GM20431 (cell line): ENCODE data around the gene DUSP28.
"Not testable (repeated sequence)": the region's sequence is repeated elsewhere in the genome, so short reads cannot be mapped to it uniquely, and the experiment has no call there.

Experiments used
- in situ Hi-C: fragments of 300-500 bp; cut with MseI, MboI; formaldehyde crosslinking; loops from one replicate; pipeline ENCODE4 v1.15.0; 2020; ENCODE audit warnings: low sequenced_read_pairs; ENCODE audit not compliant: unreplicated experiment

The DUSP28 gene

GRCh38 chr2:240525802-240526201 is 34.4 kb upstream of the DUSP28 start:
- in situ Hi-C loops, result no loop called here

- in situ Hi-C loops, result no loop called here
These were observed 33.6 kb upstream of the DUSP28 start for GRCh38 chr2:240526521-240526920.

- in situ Hi-C loops, result no loop called here
These were observed 32.9 kb upstream of the DUSP28 start for GRCh38 chr2:240527153-240527750.

- in situ Hi-C loops, result no loop called here
These were observed 31.6 kb upstream of the DUSP28 start for GRCh38 chr2:240528406-240529040.

GRCh38 chr2:240529344-240529999 is 30.7 kb upstream of the DUSP28 start:
- in situ Hi-C loops, result no loop called here

- in situ Hi-C loops, result no loop called here
These were observed 30.0 kb upstream of the DUSP28 start for GRCh38 chr2:240530181-240530580.

- in situ Hi-C loops, result no loop called here
These were observed 29.1 kb upstream of the DUSP28 start for GRCh38 chr2:240531038-240531437.

GRCh38 chr2:240532031-240532775 is 28.0 kb upstream of the DUSP28 start:
- in situ Hi-C loops, result no loop called here

- in situ Hi-C loops, result no loop called here
These were observed 22.0 kb upstream of the DUSP28 start for GRCh38 chr2:240538031-240538780.

- in situ Hi-C loops, result not testable (repeated sequence)
These were observed 21.1 kb upstream of the DUSP28 start for GRCh38 chr2:240539101-240539500.

GRCh38 chr2:240539906-240540305 is 20.3 kb upstream of the DUSP28 start:
- in situ Hi-C loops, result no loop called here

GRCh38 chr2:240551288-240551687 is 8.9 kb upstream of the DUSP28 start:
- in situ Hi-C loops, result no loop called here

GRCh38 chr2:240551811-240552210 is 8.3 kb upstream of the DUSP28 start:
- in situ Hi-C loops, result no loop called here

- in situ Hi-C loops, result no loop called here
These were observed 6.1 kb upstream of the DUSP28 start for GRCh38 chr2:240553956-240554480.

GRCh38 chr2:240554767-240555493 is 5.2 kb upstream of the DUSP28 start:
- in situ Hi-C loops, result no loop called here

GRCh38 chr2:240555541-240556250 is 4.5 kb upstream of the DUSP28 start:
- in situ Hi-C loops, result no loop called here

GRCh38 chr2:240556553-240557100 is 3.5 kb upstream of the DUSP28 start:
- in situ Hi-C loops, result no loop called here

- in situ Hi-C loops, result no loop called here
These were observed 2.9 kb upstream of the DUSP28 start for GRCh38 chr2:240557101-240557751.
